GM12801 (cell line): ENCODE data around the gene HOOK2.

ENCODE experiments used
- TF ChIP-seq, protein P1 (sequence below): IDR thresholded peaks from one replicate; pipeline ENCODE4 v1.5.1; 2011; ENCODE audit warnings: control low read depth; ENCODE audit not compliant: insufficient read length; ENCODE audit errors: extremely low read depth

HOOK2 gene

DNA sequence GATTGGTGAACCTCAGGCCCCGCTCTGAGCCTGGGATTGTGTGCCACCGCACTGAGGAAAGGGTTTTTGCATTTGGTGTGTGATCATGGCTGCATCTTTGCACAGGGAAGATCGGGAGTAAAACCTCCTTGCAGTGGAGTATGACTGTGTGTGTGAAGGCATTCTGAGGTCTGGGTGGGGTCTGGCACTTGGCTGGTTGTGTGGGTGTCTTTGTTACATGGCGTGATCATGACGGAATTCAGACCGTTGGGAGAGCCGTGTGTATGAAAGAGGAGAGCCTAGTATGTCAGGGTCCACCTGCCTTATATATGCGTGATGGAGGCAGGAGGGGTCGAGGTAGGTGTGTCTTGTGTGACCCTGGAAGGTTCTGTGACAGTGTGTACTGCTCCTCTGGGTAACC is 24.5 kb downstream of the HOOK2 start:
- TF ChIP-seq, protein P1, sequence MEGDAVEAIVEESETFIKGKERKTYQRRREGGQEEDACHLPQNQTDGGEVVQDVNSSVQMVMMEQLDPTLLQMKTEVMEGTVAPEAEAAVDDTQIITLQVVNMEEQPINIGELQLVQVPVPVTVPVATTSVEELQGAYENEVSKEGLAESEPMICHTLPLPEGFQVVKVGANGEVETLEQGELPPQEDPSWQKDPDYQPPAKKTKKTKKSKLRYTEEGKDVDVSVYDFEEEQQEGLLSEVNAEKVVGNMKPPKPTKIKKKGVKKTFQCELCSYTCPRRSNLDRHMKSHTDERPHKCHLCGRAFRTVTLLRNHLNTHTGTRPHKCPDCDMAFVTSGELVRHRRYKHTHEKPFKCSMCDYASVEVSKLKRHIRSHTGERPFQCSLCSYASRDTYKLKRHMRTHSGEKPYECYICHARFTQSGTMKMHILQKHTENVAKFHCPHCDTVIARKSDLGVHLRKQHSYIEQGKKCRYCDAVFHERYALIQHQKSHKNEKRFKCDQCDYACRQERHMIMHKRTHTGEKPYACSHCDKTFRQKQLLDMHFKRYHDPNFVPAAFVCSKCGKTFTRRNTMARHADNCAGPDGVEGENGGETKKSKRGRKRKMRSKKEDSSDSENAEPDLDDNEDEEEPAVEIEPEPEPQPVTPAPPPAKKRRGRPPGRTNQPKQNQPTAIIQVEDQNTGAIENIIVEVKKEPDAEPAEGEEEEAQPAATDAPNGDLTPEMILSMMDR = no peak

- TF ChIP-seq, protein P1 = no peak
Measured at GRCh38 chr19:12749938-12750521, 25.3 kb downstream of the HOOK2 start.

- TF ChIP-seq, protein P1 = no peak
Measured at GRCh38 chr19:12748489-12748888, 26.9 kb downstream of the HOOK2 start.

- TF ChIP-seq, protein P1 = no peak
Measured at GRCh38 chr19:12745166-12745897, 30.0 kb downstream of the HOOK2 start.

GRCh38 chr19:12737835-12738351 is 37.5 kb downstream of the HOOK2 start:
- TF ChIP-seq, protein P1 = no peak

DNA sequence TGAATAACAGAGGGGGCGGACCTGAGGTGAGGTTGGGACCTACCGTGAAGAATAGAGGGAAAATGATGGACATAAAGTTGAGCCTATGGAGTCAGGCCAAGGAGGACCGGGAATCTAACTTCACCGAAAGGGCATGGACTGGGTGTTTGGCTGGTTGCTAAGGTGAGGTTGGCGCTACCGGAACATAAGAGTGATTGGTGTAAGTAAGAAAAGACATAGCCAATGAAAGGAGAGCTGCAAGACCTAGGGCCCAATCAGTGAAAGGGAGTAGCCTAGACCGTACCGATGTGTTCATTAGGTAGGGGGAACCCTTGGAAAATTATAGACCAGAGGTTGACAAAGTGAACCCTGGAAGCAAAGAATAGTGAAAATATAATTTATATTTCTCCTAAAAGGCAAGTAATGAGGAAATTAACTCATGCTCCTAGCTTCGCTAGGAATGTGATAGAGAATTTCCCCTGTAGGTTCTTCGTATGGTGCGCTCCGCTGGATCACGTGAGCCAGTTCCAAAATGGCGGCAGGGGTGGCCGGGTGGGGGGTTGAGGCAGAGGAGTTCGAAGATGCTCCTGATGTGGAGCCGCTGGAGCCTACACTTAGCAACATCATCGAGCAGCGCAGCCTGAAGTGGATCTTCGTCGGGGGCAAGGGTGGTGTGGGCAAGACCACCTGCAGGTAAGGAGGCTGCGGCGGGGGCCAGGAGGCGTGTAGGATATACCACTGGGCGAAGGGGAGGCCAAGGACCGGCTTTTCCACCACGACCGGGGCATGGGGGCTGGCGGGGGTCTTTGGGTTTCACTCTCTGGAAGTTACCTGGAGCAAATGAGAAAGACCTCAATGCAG is 38.1 kb downstream of the HOOK2 start, which contains the start of gene GET3:
Gene GET3, plus strand, starts transcription at position 503 of the 840 bp plus-strand sequence. Its CDS starts 9 bp downstream, at position 512.
- TF ChIP-seq, protein P1 = no peak
